Adrenal gland (tissue), 12 donors: ENCODE data around the gene PHF20. TPM values are rescaled to one million over a fixed set of nuclear protein-coding genes. Genes with fewer than 3 reads are reported as not detected.

Experiments used
- DNase-seq, 7 donors: peaks; one replicate each; pipeline ENCODE4 v3.0.0-alpha.2; 2019 to 2020
- H3K27ac ChIP-seq, 5 donors: fragments of 200-600 bp; sonication (generic) in 4 of 5; 1 replicate in 3 of 5; 2 replicates in 2 of 5; pipeline versions ENCODE4 v1.5.1 to v1.8.0; 2016 to 2020; ENCODE audit warnings: mild to moderate bottlenecking in 1 of 5
- H3K27me3 ChIP-seq: fragments of 200-600 bp; 2 replicates; pipeline ENCODE4 v1.8.0; 2021
- H3K36me3 ChIP-seq, 2 donors: fragments of 200-600 bp; replicated peaks in 1 of 2; 1 replicate in 1 of 2; 2 replicates in 1 of 2; pipeline versions ENCODE4 v1.5.1 to v1.8.0; 2018 to 2022
- H3K4me1 ChIP-seq, 2 donors: fragments of 200-600 bp; replicated peaks in 1 of 2; 1 replicate in 1 of 2; 2 replicates in 1 of 2; pipeline versions ENCODE4 v1.5.1 to v1.8.0; 2018 to 2021
- H3K4me3 ChIP-seq, 4 donors: fragments of 200-600 bp; sonication (generic) in 3 of 4; one replicate each; pipeline ENCODE4 v1.5.1; 2016 to 2018
- H3K9me3 ChIP-seq, 3 donors: fragments of 200-600 bp; sonication (generic) in 1 of 3; replicated peaks in 1 of 3; 1 replicate in 2 of 3; 2 replicates in 1 of 3; pipeline versions ENCODE4 v1.5.1 to v1.8.0; 2016 to 2021
- CTCF ChIP-seq, 6 experiments: fragments of 450-650 bp in 4 of 6; fragments of 200-600 bp in 2 of 6; sonication (generic) in 1 of 6; IDR thresholded peaks; 1 replicate in 5 of 6; 2 replicates in 1 of 6; pipeline versions ENCODE4 v1.5.1 to v1.8.0; 2016 to 2021; ENCODE audit warnings: antibody characterized with exemption in 6 of 6, mild to moderate bottlenecking in 2 of 6, moderate library complexity in 1 of 6
- POLR2A ChIP-seq, 2 donors: fragments of 450-650 bp; IDR thresholded peaks; one replicate each; pipeline ENCODE4 v1.6.1; 2017; ENCODE audit warnings: antibody characterized with exemption in 2 of 2, mild to moderate bottlenecking in 2 of 2, moderate library complexity in 1 of 2
- WGBS, 4 donors: extraction: QIAGEN DNeasy Blood & Tissue Kit in 2 of 4; methylation state at CpG; one replicate each; pipeline versions ENCODE4 v1.1.5 to v1.1.7; 2013 to 2017; 5-methylcytosine and 5-hydroxymethylcytosine counted together
- intact Hi-C, 2 donors: fragments of 100-400 bp; cut with DNase I; formaldehyde crosslinking; loops; one replicate each; pipeline versions ENCODE4 v1.14.1 to v1.15.0; 2022 to 2023
- polyA plus RNA-seq, 3 donors: library from polyadenylated mRNA; stranded (reverse); fragments of 200-250 nt in 2 of 3; fragments of 350-450 nt in 1 of 3; fragmentation: Illumina TruSeq in 1 of 3; extraction: RNeasy Lipid Tissue Mini Kit (QIAGEN cat#74804) in 1 of 3; gene quantifications; one replicate each; pipeline ENCODE4 v1.2.3, GENCODE V29; 2013 to 2014
- total RNA-seq, 9 donors: library from RNA; depleted of rRNA in 4 of 9; stranded (reverse); fragments of >200 nt in 4 of 9; fragments of 120-200 nt in 1 of 9; fragmentation: NEBNext Ultra II Directional in 1 of 9; extraction: Animal tissue kit (Norgen Biotek cat#: 25700) in 1 of 9; gene quantifications; one replicate each; pipeline versions ENCODE4 v1.1.0 to v1.2.4, GENCODE V29; 2013 to 2023
- donor health status: healthy with polysubstance abuse.
- donor health status: Bipolar disorder and iron deficiency.
- donor health status: DM: yes; HTN: yes; CAD: no.
- donor health status: DM: no; HTN: no; CAD: no.
- donor health status: DM: no; HTN: no; CAD: no.
- donor health status: DM: yes; HTN: yes; CAD: no.

Gene PHF20
- total and polyA plus RNA-seq, 12 donors, result 15.0 to 45.1 (median 28.8) TPM

DNA sequence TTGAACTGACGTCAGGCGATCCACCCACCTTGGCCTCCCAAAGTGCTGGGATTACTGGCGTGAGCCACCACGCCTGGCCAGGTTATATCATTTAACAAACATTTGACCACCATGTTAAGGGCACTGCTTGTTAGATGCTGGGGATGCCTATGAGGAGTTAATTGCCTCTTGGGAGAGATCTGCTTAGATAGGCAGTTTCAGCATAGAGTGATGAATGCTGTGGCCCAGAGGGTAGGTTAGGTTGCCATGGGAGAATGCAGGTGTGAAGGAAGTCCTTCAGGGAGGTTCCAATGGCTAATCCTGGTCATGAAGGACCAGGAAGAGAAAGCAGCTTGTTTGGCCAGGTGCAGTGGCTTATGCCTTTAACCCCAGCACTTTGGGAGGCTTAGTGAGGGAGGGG is 17.0 kb downstream of the PHF20 start:
- Histone ChIP-seq H3K27ac (no peak overlapping the region), H3K27me3 (no peaks in the 10 kb centered on the region), H3K4me3 (no peak overlapping the region), H3K4me1 (peaks cover 4 to 11% of the 10 kb centered on the region in 2 donors), H3K9me3 (no peaks in the 10 kb centered on the region), H3K36me3 (peaks cover 0 to 7% of the 10 kb centered on the region in 2 donors)
- DNase-seq, result no peak
- TF ChIP-seq POLR2A (IDR thresholded peaks at IDR 0.05) (no peak), CTCF (IDR thresholded peaks at IDR 0.05) (no peak)
- WGBS, 4 donors, result 97 to 100% (median 97%) methylated on average over 4 of the region's 4 CpGs
- intact Hi-C loops, result no loop called here

GRCh38 chr20:35791097-35791496 is 19.3 kb downstream of the PHF20 start:
- no peaks in the 10 kb centered on the region for H3K9me3 ChIP-seq
- H3K27ac ChIP-seq, result no peak overlapping the region
- peaks cover 4 to 15% of the 10 kb centered on the region in 2 donors for H3K4me1 ChIP-seq
- H3K4me3 ChIP-seq, result no peak overlapping the region
- WGBS, 4 donors, result 95 to 100% (median 98%) methylated on average over 5 of the region's 5 CpGs
- no peaks in the 10 kb centered on the region for H3K36me3 ChIP-seq
- intact Hi-C loops, result no loop called here
- no peaks in the 10 kb centered on the region for H3K27me3 ChIP-seq
- TF ChIP-seq POLR2A (IDR thresholded peaks at IDR 0.05), result no peak
- TF ChIP-seq CTCF (IDR thresholded peaks at IDR 0.05), result no peak
- no peak for DNase-seq

DNA sequence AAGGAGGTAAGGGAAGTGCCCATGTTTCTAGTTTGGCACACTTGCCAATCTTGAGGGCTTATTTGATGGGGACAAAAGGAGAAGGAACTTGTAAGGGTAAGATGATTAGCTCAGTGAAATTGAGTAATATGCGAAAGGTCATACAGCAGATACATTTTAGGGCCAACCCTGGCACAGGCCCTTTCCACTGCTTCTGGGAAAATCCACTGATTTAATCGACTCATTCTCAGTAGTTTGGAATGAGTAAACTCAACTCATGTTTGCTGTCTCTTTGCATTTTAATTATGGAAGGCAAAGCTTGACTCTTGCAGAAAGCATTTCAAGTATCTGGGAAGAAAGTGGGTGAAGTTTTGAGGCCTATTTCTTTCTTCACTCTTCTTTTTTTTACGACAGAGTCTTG is 20.0 kb downstream of the PHF20 start:
- H3K36me3 ChIP-seq, result no peaks in the 10 kb centered on the region
- no peaks in the 10 kb centered on the region for H3K27me3 ChIP-seq
- WGBS, 4 donors, result 62 to 67% (median 65%) methylated on average over 3 of the region's 3 CpGs
- no peaks in the 10 kb centered on the region for H3K9me3 ChIP-seq
- peak in 4 of 7 donors; percentile 27 to 56 (median 35) for DNase-seq
- TF ChIP-seq CTCF (IDR thresholded peaks at IDR 0.05) (no peak), POLR2A (IDR thresholded peaks at IDR 0.05) (no peak)
- intact Hi-C loops, result no loop called here
- no peak overlapping the region for H3K4me3 ChIP-seq
- peaks cover 4 to 22% of the 10 kb centered on the region in 2 donors for H3K4me1 ChIP-seq
- peak overlapping the region in 3 of 5 donors; percentile 15 to 57 (median 35) for H3K27ac ChIP-seq

- no peaks in the 10 kb centered on the region for H3K36me3 ChIP-seq
- intact Hi-C loops, result no loop called here
- H3K4me1 ChIP-seq, result peaks cover 4 to 23% of the 10 kb centered on the region in 2 donors
- no peak for DNase-seq
- H3K27ac ChIP-seq, result no peak overlapping the region
- no peaks in the 10 kb centered on the region for H3K27me3 ChIP-seq
- no peak overlapping the region for H3K4me3 ChIP-seq
- WGBS, 4 donors, result 93 to 100% (median 98%) methylated on average over 4 of the region's 4 CpGs
- no peak for TF ChIP-seq POLR2A (IDR thresholded peaks at IDR 0.05)
- no peak for TF ChIP-seq CTCF (IDR thresholded peaks at IDR 0.05)
- no peaks in the 10 kb centered on the region for H3K9me3 ChIP-seq
Measured at GRCh38 chr20:35792740-35793139, 20.9 kb downstream of the PHF20 start.
